ENCODE results near the gene GOSR2. TPM values are rescaled to one million over a fixed set of nuclear protein-coding genes. Genes with fewer than 3 reads are reported as not detected.

The GOSR2 gene
- total and polyA plus RNA-seq, 2 donors (not counting 1 experiment from before 2014, with no cell fraction given) = 49.5 to 72.8 TPM

DNA sequence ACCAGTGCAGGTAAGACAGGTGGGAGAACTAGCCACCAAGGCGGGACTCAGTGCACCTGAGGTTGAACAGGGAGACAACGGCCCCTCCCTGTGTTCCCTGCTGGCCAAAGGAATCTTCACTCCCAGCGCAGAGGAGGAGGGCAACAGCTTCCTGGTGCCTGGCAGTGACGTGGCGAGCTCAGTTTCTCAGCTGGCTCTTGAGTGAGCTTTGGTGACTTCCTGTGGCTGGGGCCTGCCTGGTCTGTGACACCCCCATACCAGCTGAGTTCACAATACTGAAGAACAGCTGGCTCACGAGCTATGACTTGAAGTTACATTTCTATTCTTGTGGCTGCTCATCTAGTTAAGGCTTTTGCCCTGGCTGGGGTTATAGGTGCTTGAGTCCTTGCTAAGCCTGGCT is 45.5 kb upstream of the GOSR2 start:
- no peak overlapping the region for H3K27ac ChIP-seq (ENCODE audit: insufficient read depth, low read length)
- no peaks in the 10 kb centered on the region for H3K79me2 ChIP-seq (ENCODE audit: control insufficient read depth, insufficient read depth, low read length)
- no peak for TF ChIP-seq EZH2 (IDR thresholded peaks at IDR 0.05; ENCODE audit: low read length, missing control alignments)
- TF ChIP-seq, protein P1, sequence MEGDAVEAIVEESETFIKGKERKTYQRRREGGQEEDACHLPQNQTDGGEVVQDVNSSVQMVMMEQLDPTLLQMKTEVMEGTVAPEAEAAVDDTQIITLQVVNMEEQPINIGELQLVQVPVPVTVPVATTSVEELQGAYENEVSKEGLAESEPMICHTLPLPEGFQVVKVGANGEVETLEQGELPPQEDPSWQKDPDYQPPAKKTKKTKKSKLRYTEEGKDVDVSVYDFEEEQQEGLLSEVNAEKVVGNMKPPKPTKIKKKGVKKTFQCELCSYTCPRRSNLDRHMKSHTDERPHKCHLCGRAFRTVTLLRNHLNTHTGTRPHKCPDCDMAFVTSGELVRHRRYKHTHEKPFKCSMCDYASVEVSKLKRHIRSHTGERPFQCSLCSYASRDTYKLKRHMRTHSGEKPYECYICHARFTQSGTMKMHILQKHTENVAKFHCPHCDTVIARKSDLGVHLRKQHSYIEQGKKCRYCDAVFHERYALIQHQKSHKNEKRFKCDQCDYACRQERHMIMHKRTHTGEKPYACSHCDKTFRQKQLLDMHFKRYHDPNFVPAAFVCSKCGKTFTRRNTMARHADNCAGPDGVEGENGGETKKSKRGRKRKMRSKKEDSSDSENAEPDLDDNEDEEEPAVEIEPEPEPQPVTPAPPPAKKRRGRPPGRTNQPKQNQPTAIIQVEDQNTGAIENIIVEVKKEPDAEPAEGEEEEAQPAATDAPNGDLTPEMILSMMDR (conservative IDR thresholded peaks at IDR 0.05 in 1 of 2, IDR thresholded peaks at IDR 0.05 in 1 of 2; ENCODE audit: low read depth in 1 of 2, low read length in 2 of 2) = no peak
- H4K20me1 ChIP-seq (ENCODE audit: control insufficient read depth, extremely low read depth, insufficient read depth, low read length) = no peaks in the 10 kb centered on the region
- no peak overlapping the region for H3K9ac ChIP-seq (ENCODE audit: insufficient read depth, low read length)
- H3K4me1 ChIP-seq (ENCODE audit: control insufficient read depth, extremely low read depth, insufficient read depth, low read length) = no peaks in the 10 kb centered on the region
- H3K27me3 ChIP-seq (ENCODE audit: control insufficient read depth, insufficient read depth, low read length) = peaks cover 12% of the 10 kb centered on the region
- no peak for DNase-seq (ENCODE audit: low read depth in 2 of 2)
- no peaks in the 10 kb centered on the region for H3K36me3 ChIP-seq (ENCODE audit: control insufficient read depth, insufficient read depth, low read length)
- no peak overlapping the region for H2AFZ ChIP-seq (ENCODE audit: low read length)
- no peak overlapping the region for H3K4me3 ChIP-seq (replicated peaks in 1 of 4; ENCODE audit: control extremely low read depth in 1 of 4, insufficient read depth in 1 of 4, low read depth in 3 of 4, low read length in 4 of 4)
- H3K4me2 ChIP-seq (ENCODE audit: extremely low read depth, insufficient read depth, low read length) = no peak overlapping the region
- H3K9me3 ChIP-seq (ENCODE audit: control insufficient read depth, insufficient read depth, low read depth, low read length) = no peaks in the 10 kb centered on the region

DNA sequence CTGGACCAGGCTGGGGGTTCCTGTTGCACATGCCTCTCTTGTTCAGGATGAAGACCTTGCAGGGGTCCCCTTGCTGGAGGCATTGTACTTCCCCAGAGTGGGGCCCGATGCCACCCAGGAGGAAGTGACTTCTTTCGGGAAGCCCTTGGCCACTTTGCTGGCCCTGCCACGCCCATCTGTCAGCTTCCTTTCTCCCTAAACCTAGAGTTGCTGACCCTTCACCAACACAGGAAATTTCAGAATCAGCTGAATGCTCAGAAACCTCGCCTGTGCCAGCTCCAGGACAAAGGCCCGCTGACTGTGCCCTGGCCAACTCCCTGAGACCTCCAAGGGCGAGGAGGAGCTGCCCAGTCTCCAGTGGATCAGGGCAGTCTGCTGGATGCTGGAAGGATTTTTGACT is 44.9 kb upstream of the GOSR2 start:
- Histone ChIP-seq H3K4me2 (ENCODE audit: extremely low read depth, insufficient read depth, low read length) (no peak overlapping the region), H3K4me3 (replicated peaks in 1 of 4; ENCODE audit: control extremely low read depth in 1 of 4, insufficient read depth in 1 of 4, low read depth in 3 of 4, low read length in 4 of 4) (no peak overlapping the region), H3K36me3 (ENCODE audit: control insufficient read depth, insufficient read depth, low read length) (no peaks in the 10 kb centered on the region), H4K20me1 (ENCODE audit: control insufficient read depth, extremely low read depth, insufficient read depth, low read length) (no peaks in the 10 kb centered on the region), H3K4me1 (ENCODE audit: control insufficient read depth, extremely low read depth, insufficient read depth, low read length) (no peaks in the 10 kb centered on the region), H3K27ac (ENCODE audit: insufficient read depth, low read length) (no peak overlapping the region), H2AFZ (ENCODE audit: low read length) (no peak overlapping the region), H3K27me3 (ENCODE audit: control insufficient read depth, insufficient read depth, low read length) (peaks cover 12% of the 10 kb centered on the region), H3K79me2 (ENCODE audit: control insufficient read depth, insufficient read depth, low read length) (no peaks in the 10 kb centered on the region), H3K9me3 (ENCODE audit: control insufficient read depth, insufficient read depth, low read depth, low read length) (no peaks in the 10 kb centered on the region), H3K9ac (ENCODE audit: insufficient read depth, low read length) (no peak overlapping the region)
- no peak for DNase-seq (ENCODE audit: low read depth in 2 of 2)
- no peak for TF ChIP-seq EZH2 (IDR thresholded peaks at IDR 0.05; ENCODE audit: low read length, missing control alignments)
- TF ChIP-seq, protein P1 (conservative IDR thresholded peaks at IDR 0.05 in 1 of 2, IDR thresholded peaks at IDR 0.05 in 1 of 2; ENCODE audit: low read depth in 1 of 2, low read length in 2 of 2) = no peak

DNA sequence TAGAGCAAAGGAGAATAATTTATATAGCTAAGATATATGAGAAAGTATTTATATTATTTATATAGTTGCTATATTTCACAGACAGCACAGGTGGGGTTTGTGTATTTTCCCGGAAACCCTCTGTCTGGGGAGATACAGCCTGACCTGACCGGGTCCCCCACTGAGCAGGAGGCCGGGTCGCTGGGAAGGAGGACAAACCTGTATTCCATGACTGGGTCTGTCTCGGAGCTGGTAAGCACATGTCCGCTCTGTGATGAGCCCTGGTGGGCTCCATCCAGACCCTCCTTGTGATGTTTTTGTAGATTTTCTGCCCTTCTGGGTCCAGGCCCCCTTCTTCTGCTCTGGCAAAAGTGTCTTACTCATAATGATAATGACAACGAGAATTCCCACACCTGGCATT is 43.9 kb upstream of the GOSR2 start:
- no peak for DNase-seq (ENCODE audit: low read depth in 2 of 2)
- no peak overlapping the region for H3K4me2 ChIP-seq (ENCODE audit: extremely low read depth, insufficient read depth, low read length)
- no peak overlapping the region for H3K27ac ChIP-seq (ENCODE audit: insufficient read depth, low read length)
- no peaks in the 10 kb centered on the region for H4K20me1 ChIP-seq (ENCODE audit: control insufficient read depth, extremely low read depth, insufficient read depth, low read length)
- H3K27me3 ChIP-seq (ENCODE audit: control insufficient read depth, insufficient read depth, low read length) = peaks cover 12% of the 10 kb centered on the region
- H3K9ac ChIP-seq (ENCODE audit: insufficient read depth, low read length) = no peak overlapping the region
- H3K36me3 ChIP-seq (ENCODE audit: control insufficient read depth, insufficient read depth, low read length) = no peaks in the 10 kb centered on the region
- no peaks in the 10 kb centered on the region for H3K9me3 ChIP-seq (ENCODE audit: control insufficient read depth, insufficient read depth, low read depth, low read length)
- TF ChIP-seq EZH2 (IDR thresholded peaks at IDR 0.05; ENCODE audit: low read length, missing control alignments) = no peak
- TF ChIP-seq, protein P1 (conservative IDR thresholded peaks at IDR 0.05 in 1 of 2, IDR thresholded peaks at IDR 0.05 in 1 of 2; ENCODE audit: low read depth in 1 of 2, low read length in 2 of 2) = no peak
- H3K4me1 ChIP-seq (ENCODE audit: control insufficient read depth, extremely low read depth, insufficient read depth, low read length) = no peaks in the 10 kb centered on the region
- H3K4me3 ChIP-seq (replicated peaks in 1 of 4; ENCODE audit: control extremely low read depth in 1 of 4, insufficient read depth in 1 of 4, low read depth in 3 of 4, low read length in 4 of 4) = no peak overlapping the region
- no peak overlapping the region for H2AFZ ChIP-seq (ENCODE audit: low read length)
- no peaks in the 10 kb centered on the region for H3K79me2 ChIP-seq (ENCODE audit: control insufficient read depth, insufficient read depth, low read length)

Data from fibroblast of lung (primary cell).